HL-60 (cell line): ENCODE measurements around the gene ESRRG.

ENCODE experiments used
- GABPA ChIP-seq: IDR thresholded peaks from 2 replicates; pipeline ENCODE4 v1.6.1; 2012; ENCODE audit warnings: low read depth
- POLR2AphosphoS5 ChIP-seq: IDR thresholded peaks from 2 replicates; pipeline ENCODE4 v1.6.1; 2012; ENCODE audit warnings: low read depth
- TF ChIP-seq, protein P1 (sequence below): IDR thresholded peaks from one replicate; pipeline ENCODE4 v1.5.1; 2011; ENCODE audit warnings: low read length, control low read depth, inconsistent platforms; ENCODE audit not compliant: insufficient read depth
- TF ChIP-seq, protein P2 (sequence below): IDR thresholded peaks from 2 replicates; pipeline ENCODE4 v1.6.1; 2012; ENCODE audit warnings: low read depth; ENCODE audit not compliant: insufficient replicate concordance

DNA sequence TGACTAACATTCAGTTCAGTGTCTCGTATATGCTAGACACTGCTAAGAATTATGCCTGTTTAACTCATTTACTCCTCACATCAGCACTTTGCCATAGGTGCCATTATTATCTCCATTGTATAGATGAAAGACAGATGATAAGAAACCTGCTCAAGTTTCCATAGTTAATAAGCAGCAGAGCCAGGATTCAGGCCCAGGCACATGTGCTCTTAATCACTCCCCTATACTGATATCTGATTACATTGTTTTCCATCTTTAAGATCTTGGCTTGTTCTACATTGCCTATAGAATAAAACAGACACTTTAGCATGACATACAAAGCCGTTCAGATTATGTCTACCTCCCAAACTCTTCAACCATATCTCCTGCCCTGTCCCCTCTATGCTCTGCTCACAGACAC, 269.5 kb downstream of the ESRRG start:
- TF ChIP-seq POLR2AphosphoS5 (no peak), GABPA (no peak)
- TF ChIP-seq, protein P1, sequence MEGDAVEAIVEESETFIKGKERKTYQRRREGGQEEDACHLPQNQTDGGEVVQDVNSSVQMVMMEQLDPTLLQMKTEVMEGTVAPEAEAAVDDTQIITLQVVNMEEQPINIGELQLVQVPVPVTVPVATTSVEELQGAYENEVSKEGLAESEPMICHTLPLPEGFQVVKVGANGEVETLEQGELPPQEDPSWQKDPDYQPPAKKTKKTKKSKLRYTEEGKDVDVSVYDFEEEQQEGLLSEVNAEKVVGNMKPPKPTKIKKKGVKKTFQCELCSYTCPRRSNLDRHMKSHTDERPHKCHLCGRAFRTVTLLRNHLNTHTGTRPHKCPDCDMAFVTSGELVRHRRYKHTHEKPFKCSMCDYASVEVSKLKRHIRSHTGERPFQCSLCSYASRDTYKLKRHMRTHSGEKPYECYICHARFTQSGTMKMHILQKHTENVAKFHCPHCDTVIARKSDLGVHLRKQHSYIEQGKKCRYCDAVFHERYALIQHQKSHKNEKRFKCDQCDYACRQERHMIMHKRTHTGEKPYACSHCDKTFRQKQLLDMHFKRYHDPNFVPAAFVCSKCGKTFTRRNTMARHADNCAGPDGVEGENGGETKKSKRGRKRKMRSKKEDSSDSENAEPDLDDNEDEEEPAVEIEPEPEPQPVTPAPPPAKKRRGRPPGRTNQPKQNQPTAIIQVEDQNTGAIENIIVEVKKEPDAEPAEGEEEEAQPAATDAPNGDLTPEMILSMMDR, result no peak
- TF ChIP-seq, protein P2, sequence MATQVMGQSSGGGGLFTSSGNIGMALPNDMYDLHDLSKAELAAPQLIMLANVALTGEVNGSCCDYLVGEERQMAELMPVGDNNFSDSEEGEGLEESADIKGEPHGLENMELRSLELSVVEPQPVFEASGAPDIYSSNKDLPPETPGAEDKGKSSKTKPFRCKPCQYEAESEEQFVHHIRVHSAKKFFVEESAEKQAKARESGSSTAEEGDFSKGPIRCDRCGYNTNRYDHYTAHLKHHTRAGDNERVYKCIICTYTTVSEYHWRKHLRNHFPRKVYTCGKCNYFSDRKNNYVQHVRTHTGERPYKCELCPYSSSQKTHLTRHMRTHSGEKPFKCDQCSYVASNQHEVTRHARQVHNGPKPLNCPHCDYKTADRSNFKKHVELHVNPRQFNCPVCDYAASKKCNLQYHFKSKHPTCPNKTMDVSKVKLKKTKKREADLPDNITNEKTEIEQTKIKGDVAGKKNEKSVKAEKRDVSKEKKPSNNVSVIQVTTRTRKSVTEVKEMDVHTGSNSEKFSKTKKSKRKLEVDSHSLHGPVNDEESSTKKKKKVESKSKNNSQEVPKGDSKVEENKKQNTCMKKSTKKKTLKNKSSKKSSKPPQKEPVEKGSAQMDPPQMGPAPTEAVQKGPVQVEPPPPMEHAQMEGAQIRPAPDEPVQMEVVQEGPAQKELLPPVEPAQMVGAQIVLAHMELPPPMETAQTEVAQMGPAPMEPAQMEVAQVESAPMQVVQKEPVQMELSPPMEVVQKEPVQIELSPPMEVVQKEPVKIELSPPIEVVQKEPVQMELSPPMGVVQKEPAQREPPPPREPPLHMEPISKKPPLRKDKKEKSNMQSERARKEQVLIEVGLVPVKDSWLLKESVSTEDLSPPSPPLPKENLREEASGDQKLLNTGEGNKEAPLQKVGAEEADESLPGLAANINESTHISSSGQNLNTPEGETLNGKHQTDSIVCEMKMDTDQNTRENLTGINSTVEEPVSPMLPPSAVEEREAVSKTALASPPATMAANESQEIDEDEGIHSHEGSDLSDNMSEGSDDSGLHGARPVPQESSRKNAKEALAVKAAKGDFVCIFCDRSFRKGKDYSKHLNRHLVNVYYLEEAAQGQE, result no peak
